Keratinocyte (primary cell): ENCODE measurements around the gene MYOCOS. TPM values are rescaled to one million over a fixed set of nuclear protein-coding genes. Genes with fewer than 3 reads are reported as not detected.

Experiments used
- DNase-seq: peaks from one replicate; pipeline ENCODE4 v3.0.0-alpha.2; 2011; ENCODE audit warnings: low read depth, missing footprints, low spot score
- FAIRE-seq: peaks from 2 replicates; lab custom pipeline; 2011; peaks lifted over from hg19 to GRCh38; lab: Jason Lieb, UNC
- H2AFZ ChIP-seq: 2 replicates; pipeline ENCODE4 v1.6.0; 2012; ENCODE audit warnings: low read length, control low read depth, inconsistent platforms; ENCODE audit not compliant: control insufficient read depth
- H3K27ac ChIP-seq: 2 replicates; pipeline ENCODE4 v1.5.1; 2011; ENCODE audit warnings: low read length; ENCODE audit not compliant: control insufficient read depth, insufficient read depth
- H3K27me3 ChIP-seq: 3 replicates; pipeline ENCODE4 v1.6.0; 2011; ENCODE audit warnings: low read length; ENCODE audit not compliant: control insufficient read depth, insufficient read depth; ENCODE audit errors: extremely low read depth
- H3K36me3 ChIP-seq, 2 experiments: 2 replicates in 1 of 2; 3 replicates in 1 of 2; pipeline ENCODE4 v1.5.1; 2011; ENCODE audit warnings: low read length in 2 of 2, mild to moderate bottlenecking in 1 of 2; ENCODE audit not compliant: control insufficient read depth in 2 of 2, insufficient read depth in 2 of 2; ENCODE audit errors: extremely low read depth in 1 of 2
- H3K4me1 ChIP-seq: 3 replicates; pipeline ENCODE4 v1.5.1; 2011; ENCODE audit warnings: low read length; ENCODE audit not compliant: control insufficient read depth, insufficient read depth; ENCODE audit errors: extremely low read depth
- H3K4me2 ChIP-seq: 3 replicates; pipeline ENCODE4 v1.6.0; 2011; ENCODE audit warnings: low read depth, low read length; ENCODE audit not compliant: control insufficient read depth, insufficient read depth; ENCODE audit errors: extremely low read depth
- H3K4me3 ChIP-seq, 3 experiments: fragments of 200-600 bp in 1 of 3; sonication (generic) in 1 of 3; 2 replicates in 2 of 3; 3 replicates in 1 of 3; pipeline ENCODE4 v1.5.1; 2011 to 2016; ENCODE audit warnings: low read length in 3 of 3, mild to moderate bottlenecking in 3 of 3, control low read depth in 2 of 3, inconsistent platforms in 1 of 3, low read depth in 1 of 3, mixed read lengths in 1 of 3, mixed run types in 1 of 3, moderate library complexity in 1 of 3; ENCODE audit not compliant: control insufficient read depth in 2 of 3, insufficient read depth in 2 of 3; ENCODE audit errors: extremely low read depth in 1 of 3
- H3K79me2 ChIP-seq: 2 replicates; pipeline ENCODE4 v1.6.0; 2012; ENCODE audit warnings: low read length; ENCODE audit not compliant: control insufficient read depth, insufficient read depth
- H3K9ac ChIP-seq: 3 replicates; pipeline ENCODE4 v1.6.0; 2011; ENCODE audit warnings: low read length; ENCODE audit not compliant: control insufficient read depth, insufficient read depth; ENCODE audit errors: extremely low read depth
- H3K9me1 ChIP-seq: 3 replicates; pipeline ENCODE4 v1.6.0; 2011; ENCODE audit warnings: low read length; ENCODE audit not compliant: control insufficient read depth, insufficient read depth; ENCODE audit errors: extremely low read depth
- H3K9me3 ChIP-seq: 2 replicates; pipeline ENCODE4 v1.5.1; 2012; ENCODE audit warnings: low read depth, low read length; ENCODE audit not compliant: control insufficient read depth
- H4K20me1 ChIP-seq: 3 replicates; pipeline ENCODE4 v1.6.0; 2011; ENCODE audit warnings: low read length; ENCODE audit not compliant: control insufficient read depth, insufficient read depth; ENCODE audit errors: extremely low read depth
- EZH2 ChIP-seq: IDR thresholded peaks from one replicate; pipeline ENCODE4 v1.6.1; 2012; ENCODE audit warnings: inconsistent platforms, mild to moderate bottlenecking, low read length, moderate library complexity
- dilution Hi-C: fragments of 300-500 bp; cut with MboI; formaldehyde crosslinking; loops from one replicate; pipeline ENCODE4 v1.7.0; 2020; ENCODE audit warnings: low sequenced_read_pairs; ENCODE audit not compliant: extremely low pct_ligation_motif_present
- polyA plus RNA-seq, 5 experiments: library from polyadenylated mRNA; depleted of rRNA in 3 of 5; stranded (reverse) in 3 of 5; stranded (forward) in 1 of 5; unstranded in 1 of 5; fragments of >200 nt; gene quantifications; 1 replicate in 1 of 5; 2 replicates in 3 of 5; 3 replicates in 1 of 5; pipeline versions ENCODE4 v1.2.1 to v1.2.3, GENCODE V29; 2011 to 2012; ENCODE audit warnings: missing spikeins in 2 of 5, low read depth in 1 of 5, low replicate concordance in 1 of 5
- TF ChIP-seq, protein P1 (sequence below), 3 experiments: IDR thresholded peaks in 1 of 3; conservative IDR thresholded peaks in 1 of 3; optimal IDR thresholded peaks in 1 of 3; 2 replicates in 2 of 3; 3 replicates in 1 of 3; pipeline versions ENCODE3 to v1.5.1; 2011; ENCODE audit warnings: low read length in 3 of 3, mild to moderate bottlenecking in 3 of 3, moderate library complexity in 2 of 3, control low read depth in 1 of 3, inconsistent platforms in 1 of 3; ENCODE audit not compliant: insufficient read depth in 2 of 3; ENCODE audit errors: extremely low read depth in 1 of 3

Gene MYOCOS
- polyA plus RNA-seq, 1 donor (not counting 4 experiments of a cell fraction or from before 2014, with no cell fraction given): 0.05 TPM

DNA sequence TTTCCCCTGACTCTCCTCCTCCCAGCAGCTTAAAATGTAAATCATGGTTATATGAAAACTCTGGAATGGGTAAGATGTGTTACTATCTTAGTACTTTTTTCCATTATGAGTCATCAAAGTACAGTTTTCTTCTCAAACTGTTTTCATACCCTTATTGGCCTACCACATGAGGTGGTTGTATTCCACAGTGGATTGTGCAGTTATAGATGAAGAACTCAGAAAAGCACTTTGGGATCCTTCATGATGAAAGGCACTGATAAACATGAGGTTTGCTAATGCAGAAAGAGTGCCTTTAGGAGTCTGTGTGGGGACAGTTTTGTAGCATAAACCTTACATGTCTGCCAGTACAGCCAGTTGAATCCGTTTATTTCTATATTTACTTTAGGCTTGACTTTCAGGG, 32.0 kb upstream of the MYOCOS start:
- Histone ChIP-seq H3K9me3 (no peaks in the 10 kb centered on the region), H3K27me3 (no peaks in the 10 kb centered on the region), H3K4me3 (no peak overlapping the region), H2AFZ (no peak overlapping the region), H3K4me1 (peaks cover 5% of the 10 kb centered on the region), H3K36me3 (peaks cover 29 to 34% of the 10 kb centered on the region in 2 experiments), H4K20me1 (no peaks in the 10 kb centered on the region), H3K4me2 (no peak overlapping the region), H3K9ac (no peak overlapping the region), H3K9me1 (no peaks in the 10 kb centered on the region), H3K27ac (no peak overlapping the region), H3K79me2 (no peaks in the 10 kb centered on the region)
- FAIRE-seq (no peak), DNase-seq (no peak)
- dilution Hi-C loops: no loop called here
- TF ChIP-seq, protein P1, sequence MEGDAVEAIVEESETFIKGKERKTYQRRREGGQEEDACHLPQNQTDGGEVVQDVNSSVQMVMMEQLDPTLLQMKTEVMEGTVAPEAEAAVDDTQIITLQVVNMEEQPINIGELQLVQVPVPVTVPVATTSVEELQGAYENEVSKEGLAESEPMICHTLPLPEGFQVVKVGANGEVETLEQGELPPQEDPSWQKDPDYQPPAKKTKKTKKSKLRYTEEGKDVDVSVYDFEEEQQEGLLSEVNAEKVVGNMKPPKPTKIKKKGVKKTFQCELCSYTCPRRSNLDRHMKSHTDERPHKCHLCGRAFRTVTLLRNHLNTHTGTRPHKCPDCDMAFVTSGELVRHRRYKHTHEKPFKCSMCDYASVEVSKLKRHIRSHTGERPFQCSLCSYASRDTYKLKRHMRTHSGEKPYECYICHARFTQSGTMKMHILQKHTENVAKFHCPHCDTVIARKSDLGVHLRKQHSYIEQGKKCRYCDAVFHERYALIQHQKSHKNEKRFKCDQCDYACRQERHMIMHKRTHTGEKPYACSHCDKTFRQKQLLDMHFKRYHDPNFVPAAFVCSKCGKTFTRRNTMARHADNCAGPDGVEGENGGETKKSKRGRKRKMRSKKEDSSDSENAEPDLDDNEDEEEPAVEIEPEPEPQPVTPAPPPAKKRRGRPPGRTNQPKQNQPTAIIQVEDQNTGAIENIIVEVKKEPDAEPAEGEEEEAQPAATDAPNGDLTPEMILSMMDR (optimal IDR thresholded peaks at IDR 0.05 in 1 of 3, IDR thresholded peaks at IDR 0.05 in 1 of 3, conservative IDR thresholded peaks at IDR 0.05 in 1 of 3; ENCODE audit: extremely low read depth in 1 of 3, insufficient read depth in 2 of 3, low read length in 3 of 3): no peak
- no peak for TF ChIP-seq EZH2

DNA sequence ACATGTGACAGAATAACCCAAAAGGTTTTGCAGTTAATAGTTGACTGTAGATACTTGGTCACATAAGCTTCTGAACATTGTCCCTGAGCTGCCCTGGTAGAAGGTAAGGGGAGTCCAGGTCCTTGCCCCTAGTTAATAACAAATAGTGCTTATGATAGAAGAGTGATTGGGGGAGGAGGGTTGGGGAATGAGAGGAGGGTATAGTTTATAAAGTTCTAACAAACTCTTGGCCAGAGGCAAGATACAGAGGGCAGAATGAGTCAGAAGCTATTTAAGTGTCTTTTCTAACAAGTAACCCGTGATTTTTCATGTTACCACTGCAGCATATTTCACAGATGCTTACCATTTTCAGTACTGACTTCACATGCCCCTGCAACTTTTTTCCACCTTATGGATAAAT, 26.7 kb upstream of the MYOCOS start:
- dilution Hi-C loops: no loop called here
- Histone ChIP-seq H3K4me1 (peaks cover 2% of the 10 kb centered on the region), H2AFZ (no peak overlapping the region), H3K4me3 (no peak overlapping the region), H3K27ac (no peak overlapping the region), H3K4me2 (no peak overlapping the region), H4K20me1 (no peaks in the 10 kb centered on the region), H3K9me1 (no peaks in the 10 kb centered on the region), H3K79me2 (no peaks in the 10 kb centered on the region), H3K9ac (no peak overlapping the region), H3K9me3 (no peaks in the 10 kb centered on the region), H3K36me3 (peaks cover 8 to 11% of the 10 kb centered on the region in 2 experiments), H3K27me3 (no peaks in the 10 kb centered on the region)
- no peak for TF ChIP-seq EZH2
- TF ChIP-seq, protein P1 (optimal IDR thresholded peaks at IDR 0.05 in 1 of 3, IDR thresholded peaks at IDR 0.05 in 1 of 3, conservative IDR thresholded peaks at IDR 0.05 in 1 of 3; ENCODE audit: extremely low read depth in 1 of 3, insufficient read depth in 2 of 3, low read length in 3 of 3): no peak
- no peak for FAIRE-seq
- no peak for DNase-seq
